ENCODE data around the gene AOC2. TPM values are rescaled to one million over a fixed set of nuclear protein-coding genes. Genes with fewer than 3 reads are reported as not detected.

AOC2 gene
- total and polyA plus RNA-seq, 2 of the 8 experiments (the other 6 are each of a cell fraction or from before 2014, with no cell fraction given) = 4.2 to 4.7 TPM

DNA sequence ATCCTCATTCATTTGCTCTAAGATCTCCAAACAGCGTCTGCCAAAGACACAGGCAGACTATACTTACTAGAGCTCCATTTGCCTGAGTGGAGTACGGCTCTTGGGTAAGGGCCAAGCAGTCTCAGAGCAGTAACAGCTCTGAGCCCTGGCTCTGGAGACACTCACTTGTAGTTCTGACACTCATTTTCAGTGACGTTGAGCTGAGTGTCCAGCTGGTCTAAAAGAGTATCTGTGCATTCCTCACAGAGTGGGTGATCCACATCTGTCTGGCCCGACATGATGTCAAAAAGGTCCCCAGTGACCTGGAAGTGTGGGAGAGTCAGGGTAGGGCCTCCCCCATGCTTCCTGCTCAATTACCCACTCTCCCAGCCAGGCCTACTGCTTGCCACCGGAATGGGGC lies 26.0 kb upstream of the AOC2 start:
- H3K4me2 ChIP-seq (ENCODE audit: insufficient read depth in 1 of 2, low read depth in 2 of 2, low read length in 2 of 2) = no peak overlapping the region
- H2BK15ac ChIP-seq (ENCODE audit: low read length) = no peak overlapping the region
- no peak overlapping the region for H3K9ac ChIP-seq (replicated peaks in 1 of 4; ENCODE audit: extremely low read depth in 1 of 4, low read depth in 3 of 4, low read length in 3 of 4)
- no peak overlapping the region for H4K91ac ChIP-seq (replicated peaks; ENCODE audit: insufficient read length, low read length)
- no peaks in the 10 kb centered on the region for H3K4me1 ChIP-seq (replicated peaks in 1 of 4; ENCODE audit: control insufficient read depth in 3 of 4, insufficient read depth in 4 of 4, low read length in 3 of 4)
- TF ChIP-seq KDM1A (IDR thresholded peaks at IDR 0.05; ENCODE audit: borderline replicate concordance, low read length) = no peak
- no peak for TF ChIP-seq CBX5 (IDR thresholded peaks at IDR 0.05; ENCODE audit: low read depth, low read length)
- TF ChIP-seq NANOG (IDR thresholded peaks at IDR 0.05; ENCODE audit: insufficient read depth, low read depth, low read length, poor library complexity, severe bottlenecking) = no peak
- TF ChIP-seq SIN3A (conservative IDR thresholded peaks at IDR 0.05 in 1 of 2, IDR thresholded peaks at IDR 0.05 in 1 of 2; ENCODE audit: low read depth in 1 of 2, low read length in 2 of 2) = no peak
- TF ChIP-seq SRF (IDR thresholded peaks at IDR 0.05; ENCODE audit: low read depth, low read length) = no peak
- no peak for TF ChIP-seq CBX8 (IDR thresholded peaks at IDR 0.05; ENCODE audit: borderline replicate concordance, low read depth, low read length)
- no peak for TF ChIP-seq JUND (IDR thresholded peaks at IDR 0.05; ENCODE audit: low read length)
- no peak for TF ChIP-seq GTF2F1 (IDR thresholded peaks at IDR 0.05; ENCODE audit: borderline replicate concordance, low read depth, low read length)
- TF ChIP-seq JUN (IDR thresholded peaks at IDR 0.05; ENCODE audit: low read depth, low read length) = no peak
- H3K23me2 ChIP-seq (ENCODE audit: low read depth, low read length) = no peaks in the 10 kb centered on the region
- no peak overlapping the region for H3K23ac ChIP-seq (ENCODE audit: insufficient read length)
- 93% methylated on average over 5 of the region's 5 CpGs; no CpG with 5 or more reads in 1 of the 2 experiments for WGBS, 2 experiments (ENCODE audit: extremely low coverage in 1 of 2, insufficient coverage in 1 of 2, insufficient read length in 1 of 2, insufficient replicate concordance in 2 of 2, low coverage in 1 of 2, low lambda C conversion rate in 2 of 2, missing lambda C conversion rate in 1 of 2)
- peaks cover 3% of the 10 kb centered on the region; the same call in 1 of the 2 replicates for H3K79me1 ChIP-seq (ENCODE audit: low read depth, low read length)
- no peak overlapping the region for H2AK5ac ChIP-seq (ENCODE audit: low read depth, low read length)
- no peak overlapping the region for H3K27ac ChIP-seq (ENCODE audit: low read depth, low read length)
- no peak overlapping the region for H4K5ac ChIP-seq (ENCODE audit: insufficient read length, low read depth, low read length)
- POLR2A ChIA-PET (ENCODE audit: partially characterized antibody) = interaction anchor here (1.1 to 1.3 kb wide), 2 partner anchors 21 to 27 kb away, joined by 3 to 4 read pairs; no protein-coding TSS in a partner anchor
- H2BK5ac ChIP-seq (ENCODE audit: low read depth, low read length) = no peak overlapping the region
- no peak overlapping the region for H3K56ac ChIP-seq (replicated peaks; ENCODE audit: insufficient read length, low read depth, low read length)
- H3K14ac ChIP-seq (ENCODE audit: insufficient read length) = no peak overlapping the region
- no peak overlapping the region for H2BK120ac ChIP-seq (replicated peaks; ENCODE audit: low read depth, low read length)
- no peaks in the 10 kb centered on the region for H3K27me3 ChIP-seq (replicated peaks in 1 of 4; ENCODE audit: control insufficient read depth in 3 of 4, extremely low read depth in 1 of 4, insufficient read depth in 3 of 4, low read length in 3 of 4)
- H2AFZ ChIP-seq (ENCODE audit: low read length) = no peak overlapping the region
- no peak overlapping the region for H3K18ac ChIP-seq (ENCODE audit: extremely low read depth, low read length)
- H3K9me3 ChIP-seq (ENCODE audit: insufficient read depth in 2 of 2, low read depth in 1 of 2, low read length in 1 of 2) = no peaks in the 10 kb centered on the region
- no peak overlapping the region; the same call in 1 of the 2 replicates for H4K8ac ChIP-seq (ENCODE audit: extremely low read depth, insufficient read depth, low read length)
- no peak overlapping the region for H3K4ac ChIP-seq (replicated peaks; ENCODE audit: insufficient read length, low read depth, low read length)
- H4K20me1 ChIP-seq (replicated peaks in 1 of 2; ENCODE audit: control insufficient read depth in 1 of 2, insufficient read depth in 2 of 2, low read length in 2 of 2) = no peaks in the 10 kb centered on the region
- DNase-seq (ENCODE audit: low read depth in 1 of 2, low spot score in 2 of 2) = no peak
- CTCF ChIA-PET (ENCODE audit: partially characterized antibody) = interaction anchor here (0.7 to 6.8 kb wide), 15 partner anchors 10 to 1060 kb away, joined by 3 to 45 read pairs (median 4); partner anchors contain the start of genes CNTD1, COA3 and PSME3
- peaks cover 18 to 60% (median 47%) of the 10 kb centered on the region in 4 experiments for H3K36me3 ChIP-seq (ENCODE audit: control insufficient read depth in 2 of 4, insufficient read depth in 4 of 4, low read length in 3 of 4)
- H2BK20ac ChIP-seq (ENCODE audit: low read length) = no peak overlapping the region
- peaks cover 0 to 4% of the 10 kb centered on the region in 2 experiments; a peak in 2 of 4 replicates for H3K79me2 ChIP-seq (ENCODE audit: control insufficient read depth in 1 of 2, insufficient read depth in 2 of 2, low read length in 2 of 2)
- no peak for FAIRE-seq
- H2BK12ac ChIP-seq (ENCODE audit: low read depth, low read length) = no peak overlapping the region
- no peak overlapping the region for H3K4me3 ChIP-seq (ENCODE audit: extremely low read depth in 1 of 4, insufficient read depth in 2 of 4, low read depth in 3 of 4, low read length in 4 of 4)
